Inflammatory macrophage (primary cell): ENCODE data around the gene CLEC14A.

Source experiments
- DNase-seq, 2 donors: peaks; one replicate each; pipeline ENCODE4 v3.0.0-alpha.2; 2020 to 2022

CLEC14A gene

DNA sequence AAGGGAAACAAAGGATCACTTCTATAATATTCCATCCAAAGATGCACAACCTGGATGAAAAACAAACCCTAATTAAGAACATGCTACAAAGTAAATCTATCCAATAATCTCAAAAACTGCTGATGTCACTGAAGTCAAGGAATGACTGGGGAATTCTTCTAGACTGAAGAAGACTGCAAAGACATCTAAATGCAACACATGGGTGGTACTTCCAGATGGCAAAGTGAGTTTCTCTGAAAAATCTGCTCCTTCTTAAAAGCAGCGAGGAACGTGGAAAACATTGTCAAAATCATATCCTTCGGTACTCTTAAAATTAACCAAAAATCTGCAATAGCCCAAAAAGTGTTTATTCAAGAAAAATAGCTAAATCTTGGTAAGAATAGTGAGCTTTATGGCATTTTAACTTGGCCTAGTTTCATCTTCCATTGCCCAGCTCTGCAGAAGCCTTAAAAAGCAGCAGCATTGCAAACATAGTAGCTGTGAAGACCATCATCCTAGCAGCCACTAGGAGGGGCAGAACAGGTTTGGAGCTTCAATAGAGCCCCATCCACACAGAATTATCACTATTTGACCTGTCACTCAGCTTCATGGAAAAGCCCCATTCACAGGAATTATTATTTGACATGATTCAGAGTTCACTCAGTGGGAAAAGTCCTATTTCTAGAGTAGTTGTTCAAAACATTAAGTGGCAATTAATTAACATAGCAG, 7.4 kb downstream of the CLEC14A start:
- no peak for DNase-seq

DNA sequence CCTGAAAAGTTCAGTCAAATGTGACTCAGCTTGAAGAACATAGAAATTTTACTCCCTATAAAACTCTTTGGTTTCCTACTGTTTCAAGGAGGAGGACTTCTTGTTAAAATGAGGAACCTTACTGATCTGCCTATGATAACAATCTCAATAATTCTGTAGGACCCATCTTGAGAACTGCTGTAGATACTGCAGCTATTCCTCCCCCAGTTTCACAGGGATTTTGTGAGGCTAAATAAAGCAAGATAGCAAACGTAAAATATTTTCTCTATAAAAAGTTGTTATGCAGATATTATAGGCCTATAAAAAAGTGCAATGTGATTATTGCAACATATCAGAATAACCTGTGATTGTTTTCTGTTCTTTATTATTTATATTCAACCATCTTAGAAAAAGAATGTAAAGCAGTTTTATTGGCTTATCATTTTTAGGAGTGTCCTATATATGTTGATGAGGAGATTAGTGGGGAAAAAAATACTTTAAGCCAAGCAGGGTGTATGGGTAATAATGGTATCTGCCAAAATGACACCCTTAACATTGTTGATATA, 12.1 kb downstream of the CLEC14A start:
- no peak for DNase-seq

DNA sequence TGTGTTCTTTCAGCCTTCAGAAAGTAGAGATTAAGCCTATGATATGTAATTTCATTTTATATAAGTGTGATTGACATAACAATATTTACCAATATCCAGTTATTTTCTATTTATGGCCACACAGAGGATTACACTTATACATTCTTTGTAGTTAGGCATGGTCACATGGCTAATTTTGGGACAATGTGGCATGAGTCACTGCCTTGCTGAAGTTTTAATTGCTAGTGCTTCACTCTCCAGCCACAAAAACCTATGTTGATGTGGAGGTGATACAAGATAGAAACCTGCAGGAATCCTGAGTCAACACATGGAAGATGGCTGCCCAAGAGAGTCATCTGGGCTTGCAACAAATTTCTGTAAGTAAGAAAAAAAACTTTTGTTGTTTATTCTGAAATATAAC, 17.0 kb downstream of the CLEC14A start:
- DNase-seq, result no peak

DNA sequence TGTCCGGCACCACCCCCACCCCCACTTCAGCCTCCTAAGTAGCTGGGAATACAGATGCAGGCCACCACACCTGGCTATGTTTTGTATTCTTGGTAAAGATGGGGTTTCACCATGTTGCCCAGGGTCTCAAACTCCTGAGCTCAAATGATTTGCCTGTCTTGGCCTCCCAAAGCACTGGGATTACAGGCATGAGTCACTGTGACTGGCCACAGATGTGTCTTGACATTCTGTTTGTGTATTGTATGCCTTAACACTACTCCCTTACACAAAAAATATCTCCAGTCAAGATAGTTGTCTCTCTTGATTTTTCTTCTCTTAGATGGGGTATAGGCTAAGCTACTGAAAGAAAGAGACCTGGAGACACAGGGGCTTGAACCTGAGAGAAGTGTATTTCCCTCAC, 17.6 kb downstream of the CLEC14A start:
- DNase-seq, result no peak

DNA sequence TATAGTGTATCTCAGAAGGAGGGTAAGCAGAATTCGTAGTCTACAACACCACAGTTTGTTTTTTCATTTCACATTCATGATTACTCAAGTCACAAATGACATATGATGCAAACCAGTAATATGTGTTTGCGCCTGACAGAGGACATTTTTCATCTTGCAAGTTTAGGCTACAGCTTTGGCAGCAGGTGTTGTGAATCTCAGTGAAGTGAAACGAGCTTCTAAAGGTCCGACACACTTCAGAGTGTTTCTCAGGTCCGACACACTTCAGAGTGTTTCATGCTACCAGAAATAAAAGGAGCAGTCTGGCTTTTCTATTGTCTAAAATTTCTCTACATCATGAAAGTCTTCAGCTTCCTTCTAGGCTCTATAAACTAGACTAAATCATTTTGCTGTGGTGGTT, 22.7 kb downstream of the CLEC14A start:
- DNase-seq, result no peak

DNA sequence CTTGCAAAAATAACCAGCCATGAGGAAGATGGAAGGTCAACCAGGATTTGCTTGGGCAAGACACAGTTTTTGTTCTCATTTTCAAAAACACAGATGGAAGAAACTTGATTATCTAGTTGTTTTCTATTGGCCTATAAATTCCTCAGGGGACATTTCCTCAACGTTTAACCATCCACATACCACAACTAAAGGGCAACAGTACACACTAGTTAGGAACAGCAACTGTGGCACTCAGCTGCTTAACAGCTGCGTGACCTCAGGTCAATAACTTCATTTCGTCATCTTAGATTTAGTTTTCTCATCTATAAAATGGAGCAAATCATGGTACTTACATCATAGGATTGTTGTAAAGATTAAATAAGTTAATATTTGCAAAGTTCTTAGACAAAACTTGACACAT, 29.5 kb downstream of the CLEC14A start:
- no peak for DNase-seq

DNA sequence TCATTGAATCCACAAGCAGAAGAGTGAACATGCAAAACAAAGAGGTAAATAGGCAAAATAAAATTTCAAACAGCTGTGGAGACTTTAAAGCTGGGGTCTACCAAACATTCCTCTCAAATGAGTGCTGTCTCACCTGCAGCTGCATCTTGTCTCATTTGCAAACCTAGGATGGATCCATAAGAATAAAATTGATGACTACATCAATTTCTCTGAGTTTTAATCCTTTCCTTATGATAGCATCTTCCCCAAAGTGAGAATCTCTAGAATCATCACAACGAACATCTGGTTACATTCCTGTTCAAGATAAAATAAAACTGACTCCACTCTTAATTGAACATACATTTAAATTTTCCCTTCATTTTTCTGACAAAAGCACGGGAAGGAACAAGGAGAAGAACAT, 29.9 kb downstream of the CLEC14A start:
- no peak for DNase-seq

DNA sequence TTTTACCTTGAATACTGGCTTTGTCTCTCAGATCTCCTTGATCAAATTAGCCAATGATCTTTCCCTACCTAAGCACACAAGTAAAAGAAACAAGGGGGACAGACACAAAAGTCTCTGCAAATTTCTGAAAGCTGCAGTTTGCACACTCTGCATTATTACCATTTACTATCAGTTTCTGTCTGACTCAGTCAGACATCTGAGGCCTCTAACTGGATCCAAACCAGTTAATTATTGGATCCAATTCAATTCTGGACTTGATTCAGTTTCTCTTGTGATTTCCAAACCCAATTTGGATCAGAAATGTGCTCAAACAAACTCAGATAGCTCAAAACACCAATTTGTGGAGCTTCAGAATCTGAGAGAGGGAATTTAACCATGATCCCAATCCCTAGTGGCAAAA, 31.6 kb downstream of the CLEC14A start:
- no peak for DNase-seq

DNA sequence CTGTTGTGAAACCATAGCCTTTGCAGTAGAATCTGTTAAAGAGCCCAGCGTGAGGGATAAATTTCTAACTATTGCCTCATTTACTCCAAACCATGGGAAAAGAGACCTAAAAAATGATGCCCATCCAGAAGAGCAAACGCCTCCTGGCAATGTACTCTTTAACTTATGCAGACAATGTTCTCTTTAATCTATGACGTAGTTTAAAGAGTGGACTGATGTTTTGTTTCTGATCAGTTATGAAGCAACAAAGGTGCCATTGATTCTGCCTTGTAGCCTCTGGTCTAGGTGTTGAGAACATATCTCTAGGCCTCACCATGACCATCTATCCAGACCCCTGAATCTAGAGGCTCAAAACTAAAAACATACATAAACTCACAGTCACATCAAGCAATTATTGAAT, 34.8 kb downstream of the CLEC14A start:
- DNase-seq, result no peak

DNA sequence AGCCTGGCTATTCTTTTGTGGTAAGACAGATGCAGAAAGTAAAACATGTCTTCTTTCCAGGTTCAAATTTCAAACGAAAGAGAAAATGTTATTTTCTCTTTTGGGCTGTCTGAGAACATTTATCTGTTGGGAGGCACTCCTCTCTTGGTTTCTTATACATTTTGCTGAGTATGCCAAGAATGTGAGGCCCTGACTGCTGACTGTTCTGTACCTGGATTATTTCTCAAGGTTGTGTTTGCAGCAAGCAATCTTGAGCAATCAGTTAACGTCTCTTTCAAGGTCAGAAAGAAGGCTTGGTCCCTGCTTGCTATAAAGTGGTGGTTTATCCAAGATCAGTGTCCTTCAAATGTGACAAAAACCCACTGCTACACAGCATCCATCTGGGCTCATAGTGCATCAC, 38.3 kb downstream of the CLEC14A start:
- no peak for DNase-seq

DNA sequence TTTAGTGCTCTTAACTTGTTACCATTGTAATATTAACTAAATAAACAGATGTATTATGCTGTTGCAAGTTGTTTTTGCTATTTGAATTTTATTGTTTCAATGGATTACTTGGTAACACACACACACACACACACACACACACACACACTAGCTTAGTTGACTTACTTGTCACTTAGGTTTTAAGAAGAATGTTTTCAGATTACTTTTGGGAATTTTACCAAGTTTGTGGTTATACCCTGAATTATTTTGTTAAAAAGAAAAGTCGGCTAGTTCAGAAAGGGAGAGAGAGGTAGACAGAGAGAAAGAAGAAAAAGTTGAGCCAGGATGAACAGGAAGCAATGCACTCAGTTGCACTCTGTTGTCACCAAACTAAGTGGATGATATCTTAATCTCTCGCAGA, 42.9 kb downstream of the CLEC14A start:
- no peak for DNase-seq

DNA sequence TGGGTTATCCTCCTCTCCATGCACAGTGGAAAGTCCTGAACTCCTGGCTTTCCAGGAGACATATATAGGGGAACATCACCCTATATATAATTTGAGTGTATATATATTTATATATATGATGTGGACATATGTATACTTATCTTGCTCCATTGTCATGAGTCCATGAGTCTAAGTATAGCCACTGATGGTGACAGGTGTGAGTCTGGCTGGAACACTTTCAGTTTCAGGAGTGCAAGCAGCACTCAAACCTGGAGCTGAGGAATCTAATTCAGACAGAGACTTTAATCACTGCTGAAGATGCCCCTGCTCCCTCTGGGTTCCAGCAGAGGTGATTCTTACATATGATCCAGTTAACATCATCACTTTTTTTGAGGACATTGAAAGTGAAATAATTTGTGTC, 43.8 kb downstream of the CLEC14A start:
- no peak for DNase-seq

DNA sequence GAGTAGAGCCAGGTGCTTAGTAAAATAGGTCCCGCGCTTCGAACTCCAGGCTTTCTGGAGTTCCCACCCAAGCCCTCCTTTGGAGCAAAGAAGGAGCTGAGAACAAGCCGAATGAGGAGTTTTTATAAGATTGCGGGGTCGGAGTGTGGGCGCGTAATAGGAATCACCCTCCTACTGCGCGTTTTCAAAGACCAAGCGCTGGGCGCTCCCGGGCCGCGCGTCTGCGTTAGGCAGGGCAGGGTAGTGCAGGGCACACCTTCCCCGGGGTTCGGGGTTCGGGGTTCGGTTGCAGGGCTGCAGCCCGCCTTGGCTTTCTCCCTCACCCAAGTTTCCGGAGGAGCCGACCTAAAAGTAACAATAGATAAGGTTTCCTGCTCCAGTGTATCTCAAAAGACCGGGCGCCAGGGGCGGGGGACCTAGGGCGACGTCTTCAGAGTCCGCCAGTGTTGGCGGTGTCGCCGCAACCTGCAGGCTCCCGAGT, 44.6 kb downstream of the CLEC14A start:
- no peak for DNase-seq

DNA sequence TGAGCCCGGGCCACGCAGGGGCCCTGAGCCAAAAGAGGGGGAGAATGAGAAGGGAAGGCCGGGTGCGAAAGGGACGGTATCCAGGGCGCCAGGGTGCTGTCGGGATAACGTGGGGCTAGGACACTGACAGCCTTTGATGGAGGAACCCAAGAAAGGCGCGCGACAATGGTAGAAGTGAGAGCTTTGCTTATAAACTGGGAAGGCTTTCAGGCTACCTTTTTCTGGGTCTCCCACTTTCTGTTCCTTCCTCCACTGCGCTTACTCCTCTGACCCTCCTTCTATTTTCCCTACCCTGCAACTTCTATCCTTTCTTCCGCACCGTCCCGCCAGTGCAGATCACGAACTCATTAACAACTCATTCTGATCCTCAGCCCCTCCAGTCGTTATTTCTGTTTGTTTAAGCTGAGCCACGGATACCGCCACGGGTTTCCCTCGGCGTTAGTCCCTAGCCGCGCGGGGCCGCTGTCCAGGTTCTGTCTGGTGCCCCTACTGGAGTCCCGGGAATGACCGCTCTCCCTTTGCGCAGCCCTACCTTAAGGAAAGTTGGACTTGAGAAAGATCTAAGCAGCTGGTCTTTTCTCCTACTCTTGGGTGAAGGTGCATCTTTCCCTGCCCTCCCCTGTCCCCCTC, 45.2 kb downstream of the CLEC14A start:
- no peak for DNase-seq

DNA sequence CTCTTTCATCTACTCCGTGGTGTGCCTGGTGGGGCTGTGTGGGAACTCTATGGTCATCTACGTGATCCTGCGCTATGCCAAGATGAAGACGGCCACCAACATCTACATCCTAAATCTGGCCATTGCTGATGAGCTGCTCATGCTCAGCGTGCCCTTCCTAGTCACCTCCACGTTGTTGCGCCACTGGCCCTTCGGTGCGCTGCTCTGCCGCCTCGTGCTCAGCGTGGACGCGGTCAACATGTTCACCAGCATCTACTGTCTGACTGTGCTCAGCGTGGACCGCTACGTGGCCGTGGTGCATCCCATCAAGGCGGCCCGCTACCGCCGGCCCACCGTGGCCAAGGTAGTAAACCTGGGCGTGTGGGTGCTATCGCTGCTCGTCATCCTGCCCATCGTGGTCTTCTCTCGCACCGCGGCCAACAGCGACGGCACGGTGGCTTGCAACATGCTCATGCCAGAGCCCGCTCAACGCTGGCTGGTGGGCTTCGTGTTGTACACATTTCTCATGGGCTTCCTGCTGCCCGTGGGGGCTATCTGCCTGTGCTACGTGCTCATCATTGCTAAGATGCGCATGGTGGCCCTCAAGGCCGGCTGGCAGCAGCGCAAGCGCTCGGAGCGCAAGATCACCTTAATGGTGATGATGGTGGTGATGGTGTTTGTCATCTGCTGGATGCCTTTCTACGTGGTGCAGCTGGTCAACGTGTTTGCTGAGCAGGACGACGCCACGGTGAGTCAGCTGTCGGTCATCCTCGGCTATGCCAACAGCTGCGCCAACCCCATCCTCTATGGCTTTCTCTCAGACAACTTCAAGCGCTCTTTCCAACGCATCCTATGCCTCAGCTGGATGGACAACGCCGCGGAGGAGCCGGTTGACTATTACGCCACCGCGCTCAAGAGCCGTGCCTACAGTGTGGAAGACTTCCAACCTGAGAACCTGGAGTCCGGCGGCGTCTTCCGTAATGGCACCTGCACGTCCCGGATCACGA, 46.0 kb downstream of the CLEC14A start:
- DNase-seq, result no peak

DNA sequence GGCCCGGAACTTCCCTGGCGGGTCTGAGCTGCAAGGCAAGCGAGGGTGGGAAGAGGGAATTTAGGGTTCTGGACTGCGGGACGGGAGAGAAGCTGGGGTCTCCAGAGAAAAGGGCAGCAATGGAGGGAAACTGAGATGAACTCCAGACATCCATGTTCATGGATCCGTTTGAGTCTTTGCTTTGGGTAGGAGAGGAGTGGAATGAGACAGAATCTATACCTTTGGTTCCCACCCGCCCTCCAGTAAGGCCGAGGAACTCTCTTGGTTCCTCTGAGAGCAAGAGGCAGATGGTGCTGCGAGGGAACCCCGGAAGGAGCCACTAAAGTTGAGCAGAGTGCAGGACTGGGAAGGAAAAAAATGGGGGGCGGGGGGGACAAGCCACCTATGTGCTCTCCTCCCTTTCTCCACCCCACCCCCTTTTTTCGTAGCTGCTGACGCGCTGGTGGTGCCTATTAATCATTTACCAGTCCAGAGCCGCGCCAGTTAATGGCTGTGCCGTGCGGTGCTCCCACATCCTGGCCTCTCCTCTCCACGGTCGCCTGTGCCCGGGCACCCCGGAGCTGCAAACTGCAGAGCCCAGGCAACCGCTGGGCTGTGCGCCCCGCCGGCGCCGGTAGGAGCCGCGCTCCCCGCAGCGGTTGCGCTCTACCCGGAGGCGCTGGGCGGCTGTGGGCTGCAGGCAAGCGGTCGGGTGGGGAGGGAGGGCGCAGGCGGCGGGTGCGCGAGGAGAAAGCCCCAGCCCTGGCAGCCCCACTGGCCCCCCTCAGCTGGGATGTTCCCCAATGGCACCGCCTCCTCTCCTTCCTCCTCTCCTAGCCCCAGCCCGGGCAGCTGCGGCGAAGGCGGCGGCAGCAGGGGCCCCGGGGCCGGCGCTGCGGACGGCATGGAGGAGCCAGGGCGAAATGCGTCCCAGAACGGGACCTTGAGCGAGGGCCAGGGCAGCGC, 47.0 kb downstream of the CLEC14A start:
- no peak for DNase-seq

DNA sequence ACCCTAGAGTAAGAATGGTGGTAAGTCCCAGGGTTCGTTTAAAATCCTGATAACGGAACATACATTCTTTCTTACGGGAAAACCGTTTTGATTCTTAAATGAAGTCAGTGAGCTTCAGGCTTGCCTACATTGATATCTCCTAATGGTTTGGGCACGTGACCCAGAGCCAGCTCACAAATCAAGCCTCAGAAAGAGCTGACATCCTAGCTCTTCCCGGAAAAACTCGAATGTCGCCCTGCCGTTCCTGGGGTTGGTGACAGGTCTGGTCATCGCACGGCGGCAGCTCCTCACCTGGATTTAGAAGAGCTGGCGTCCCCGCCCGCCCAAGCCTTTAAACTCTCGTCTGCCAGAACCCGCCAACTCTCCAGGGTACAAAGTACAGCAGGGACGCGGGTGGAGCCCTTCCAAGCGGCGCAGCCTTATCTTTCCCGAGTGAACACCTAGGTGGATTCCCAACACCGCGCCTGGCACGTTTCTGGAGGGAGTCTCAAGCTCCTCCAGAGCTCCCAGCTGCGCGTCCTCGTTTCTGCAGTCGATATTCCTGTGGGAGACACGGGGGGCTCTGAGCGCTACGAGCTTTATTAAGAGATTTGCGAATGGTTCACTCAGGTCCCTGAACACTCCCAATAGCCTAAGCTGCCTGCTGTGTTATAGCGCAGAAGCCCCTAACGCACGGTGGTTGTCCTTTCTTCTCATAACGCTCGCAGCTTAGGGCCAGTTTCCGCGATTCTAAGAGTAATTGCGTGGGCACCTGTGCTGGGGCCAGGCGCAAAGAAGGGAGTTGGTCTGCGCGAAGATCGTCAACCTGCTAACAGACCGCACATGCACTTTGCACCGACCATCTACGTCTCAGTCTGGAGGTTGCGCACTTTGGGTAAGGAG, 47.9 kb downstream of the CLEC14A start, which contains the start of gene SSTR1:
TSS of gene SSTR1 (plus strand) at position 169 of the 882 bp plus-strand sequence. CDS start 1,486 bp downstream, outside the sequence.
- DNase-seq, result no peak

DNA sequence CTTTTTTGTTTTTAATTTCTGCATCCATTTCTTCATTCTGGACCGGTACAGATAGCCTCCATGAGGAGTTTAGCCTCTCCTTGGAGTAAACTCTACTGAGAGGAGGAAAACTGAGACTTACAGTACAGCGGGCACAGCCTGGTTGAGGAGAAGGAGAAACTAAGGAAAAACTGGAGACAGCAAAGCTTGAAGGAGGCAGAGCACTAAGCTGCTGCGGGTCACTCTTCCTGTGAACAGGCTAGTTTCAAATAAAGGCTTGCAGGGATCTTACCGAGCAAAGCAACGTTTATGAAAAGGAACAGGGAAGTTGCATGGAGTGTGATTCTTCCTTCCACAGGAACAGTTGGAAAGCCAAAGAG, 48.5 kb downstream of the CLEC14A start:
- no peak for DNase-seq

DNA sequence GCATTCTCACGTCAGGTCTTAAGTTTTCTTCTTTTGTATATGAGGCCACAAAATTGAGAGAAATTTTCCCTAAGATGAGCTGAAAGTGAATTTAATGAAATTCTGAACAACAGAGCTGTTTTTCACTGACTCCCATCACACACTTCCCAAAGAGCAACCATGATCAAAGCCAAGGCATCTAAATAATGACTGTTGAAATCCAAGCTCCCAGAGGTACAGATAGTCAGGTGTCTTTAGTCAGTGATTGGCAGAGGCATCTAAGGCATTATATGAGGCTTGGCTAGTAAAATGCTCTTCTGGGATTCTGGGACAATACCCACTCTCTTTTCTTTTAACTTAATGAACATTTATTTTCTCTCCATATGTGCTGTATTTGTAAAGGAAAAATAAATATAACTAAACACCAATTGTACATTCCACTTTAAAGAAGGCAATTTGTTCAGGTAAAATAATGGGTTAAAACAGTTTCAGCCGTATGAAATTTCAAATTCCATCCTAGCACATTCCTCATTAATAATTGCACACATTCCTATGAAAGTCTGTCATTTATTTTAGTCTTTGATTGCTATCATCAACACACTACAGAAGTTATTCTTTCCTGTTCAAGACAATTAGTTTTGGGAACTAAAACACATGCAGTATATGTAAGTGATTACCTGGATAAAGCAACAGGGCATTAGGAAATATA, 49.1 kb downstream of the CLEC14A start:
- no peak for DNase-seq
